A673 (cell line): ENCODE results near the gene SAPCD1.
A peak's percentile ranks its signal among the peaks of the same experiment; 100 is the strongest.

Experiments
- CTCF ChIP-seq: fragments of 300-800, 200-600 bp; sonication (generic); conservative IDR thresholded peaks from 2 replicates; pipeline ENCODE4 v1.5.1; 2017; ENCODE audit warnings: low read depth, mild to moderate bottlenecking, antibody characterized with exemption, low read length, moderate library complexity, mixed read lengths
- EZH2 ChIP-seq: fragments of 200-600 bp; sonication (generic); IDR thresholded peaks from 2 replicates; pipeline ENCODE4 v1.6.1; 2017; ENCODE audit warnings: borderline replicate concordance, low read depth, mild to moderate bottlenecking, mixed read lengths, antibody characterized with exemption, low read length; ENCODE audit not compliant: poor library complexity, severe bottlenecking

DNA sequence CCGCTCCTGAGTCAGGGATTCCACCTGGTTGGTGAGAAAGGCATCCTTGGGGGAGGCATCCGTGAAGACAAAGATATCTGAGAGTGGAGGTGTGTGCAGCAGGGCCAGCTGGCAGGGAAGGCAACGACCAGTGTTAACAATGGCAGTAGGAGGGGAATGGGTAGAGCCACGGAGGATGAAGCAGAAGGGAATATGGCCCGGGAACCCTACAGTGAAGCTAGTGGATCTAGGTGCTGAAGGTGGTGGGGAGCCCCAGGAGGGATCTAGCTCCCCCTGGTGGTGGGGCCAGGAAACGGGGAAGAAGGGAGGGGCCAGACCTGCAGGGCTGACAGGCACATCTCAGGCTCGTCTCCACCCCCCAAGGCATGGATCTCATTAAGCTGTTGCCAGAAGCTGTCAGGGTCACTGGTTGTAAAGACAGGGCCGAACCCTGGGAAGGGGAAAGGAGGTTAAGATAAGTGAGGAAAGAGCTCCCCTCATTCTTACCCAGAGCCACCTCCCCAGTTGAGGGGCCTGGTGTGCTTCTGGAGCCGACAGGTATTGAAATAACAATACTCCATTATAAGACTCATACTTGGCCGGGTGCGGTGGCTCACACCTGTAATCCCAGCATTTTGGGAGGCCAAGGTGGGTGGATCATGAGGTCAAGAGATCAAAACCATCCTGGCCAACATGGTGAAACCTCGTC lies 7.4 kb downstream of the SAPCD1 start:
- TF ChIP-seq CTCF (peak; percentile 79), EZH2 (no peak)
